NB4 (cell line): ENCODE results near the gene TBR1.

Experiments
- POLR2A ChIP-seq: IDR thresholded peaks from 2 replicates; pipeline ENCODE4 v1.6.1; 2011; ENCODE audit warnings: mild to moderate bottlenecking; ENCODE audit not compliant: insufficient read length; ENCODE audit errors: extremely low read depth
- TF ChIP-seq, protein P1 (sequence below): IDR thresholded peaks from one replicate; pipeline ENCODE4 v1.5.1; 2012; ENCODE audit warnings: low read depth, low read length

DNA sequence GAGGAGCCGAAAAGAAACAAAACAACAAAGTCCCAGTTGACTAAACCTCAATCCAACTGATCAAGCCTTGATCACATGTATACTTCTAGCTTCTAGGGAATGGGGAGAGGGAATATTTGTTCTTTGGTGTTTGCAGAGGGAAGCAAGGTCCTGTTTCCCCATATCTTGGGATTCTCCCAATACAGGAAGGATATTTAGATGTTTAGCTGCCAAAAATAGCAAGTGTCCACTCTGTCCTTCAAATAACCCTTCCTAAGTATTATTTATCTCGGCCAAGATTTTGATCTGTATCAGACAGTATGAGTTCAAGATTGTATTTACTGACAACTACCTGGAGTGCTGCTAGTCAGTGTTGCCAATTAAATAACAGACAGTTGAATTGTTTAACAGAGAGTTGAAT lies 55.5 kb downstream of the TBR1 start:
- TF ChIP-seq, protein P1, sequence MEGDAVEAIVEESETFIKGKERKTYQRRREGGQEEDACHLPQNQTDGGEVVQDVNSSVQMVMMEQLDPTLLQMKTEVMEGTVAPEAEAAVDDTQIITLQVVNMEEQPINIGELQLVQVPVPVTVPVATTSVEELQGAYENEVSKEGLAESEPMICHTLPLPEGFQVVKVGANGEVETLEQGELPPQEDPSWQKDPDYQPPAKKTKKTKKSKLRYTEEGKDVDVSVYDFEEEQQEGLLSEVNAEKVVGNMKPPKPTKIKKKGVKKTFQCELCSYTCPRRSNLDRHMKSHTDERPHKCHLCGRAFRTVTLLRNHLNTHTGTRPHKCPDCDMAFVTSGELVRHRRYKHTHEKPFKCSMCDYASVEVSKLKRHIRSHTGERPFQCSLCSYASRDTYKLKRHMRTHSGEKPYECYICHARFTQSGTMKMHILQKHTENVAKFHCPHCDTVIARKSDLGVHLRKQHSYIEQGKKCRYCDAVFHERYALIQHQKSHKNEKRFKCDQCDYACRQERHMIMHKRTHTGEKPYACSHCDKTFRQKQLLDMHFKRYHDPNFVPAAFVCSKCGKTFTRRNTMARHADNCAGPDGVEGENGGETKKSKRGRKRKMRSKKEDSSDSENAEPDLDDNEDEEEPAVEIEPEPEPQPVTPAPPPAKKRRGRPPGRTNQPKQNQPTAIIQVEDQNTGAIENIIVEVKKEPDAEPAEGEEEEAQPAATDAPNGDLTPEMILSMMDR = no peak
- TF ChIP-seq POLR2A = no peak
